Measurements from ENCODE around the gene DCDC2B.
A peak's percentile ranks its signal among the peaks of the same experiment; 100 is the strongest.

Gene DCDC2B

DNA sequence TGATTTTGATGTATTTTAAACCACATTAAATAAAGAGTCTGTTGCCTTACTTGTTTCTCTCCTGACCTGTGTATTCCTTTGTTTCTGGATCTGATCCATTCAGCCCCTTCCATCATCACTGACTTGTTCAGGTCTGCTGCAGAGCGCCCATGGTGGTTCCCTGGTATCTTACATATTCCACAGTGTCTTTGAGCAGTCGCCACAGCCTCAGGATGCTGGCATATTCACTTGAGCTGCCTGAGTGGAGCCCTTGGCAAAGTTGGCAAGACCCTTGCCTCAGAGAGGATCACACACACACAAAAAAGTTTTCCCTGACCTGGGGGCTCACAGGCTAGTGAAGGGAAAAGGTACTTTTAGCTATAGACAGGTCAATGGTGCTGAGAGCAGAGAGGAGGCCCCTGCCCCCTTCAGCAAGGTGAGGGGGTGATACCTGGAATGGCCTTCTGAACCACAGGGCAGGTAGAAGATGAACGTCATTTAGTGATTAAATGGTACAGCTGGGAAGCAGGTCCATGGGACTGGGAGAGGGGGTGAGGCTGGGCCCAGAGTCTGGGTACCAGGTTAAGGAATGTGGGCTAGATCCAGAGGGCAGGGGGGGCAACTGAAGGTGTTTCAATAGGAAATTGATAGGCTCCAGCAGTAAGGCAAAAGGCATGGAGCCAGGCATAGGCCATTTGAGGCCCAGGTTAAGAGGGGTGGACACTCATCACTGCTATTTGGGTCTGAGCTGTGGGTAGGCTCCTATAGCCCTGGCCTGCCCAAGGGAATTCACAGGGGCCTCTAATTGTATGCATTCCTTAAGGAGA is 10.4 kb upstream of the DCDC2B start:
- ATAC-seq: no peak
- TF ChIP-seq ZNF70 (CRISPR knock-in tag; IDR thresholded peaks at IDR 0.05) (no peak), PPARA (CRISPR knock-in tag; IDR thresholded peaks at IDR 0.05; ENCODE audit: borderline replicate concordance) (no peak), ZC3H10 (CRISPR knock-in tag; IDR thresholded peaks at IDR 0.05) (no peak), CSDC2 (CRISPR knock-in tag; IDR thresholded peaks at IDR 0.05) (no peak), ESRRG (CRISPR knock-in tag; IDR thresholded peaks at IDR 0.05) (no peak), TOX (CRISPR knock-in tag; IDR thresholded peaks at IDR 0.05; ENCODE audit: borderline replicate concordance) (no peak), ARNTL (CRISPR knock-in tag; IDR thresholded peaks at IDR 0.05; ENCODE audit: borderline replicate concordance, low read depth) (no peak), ZFP30 (CRISPR knock-in tag; IDR thresholded peaks at IDR 0.05) (no peak), POU6F1 (CRISPR knock-in tag; IDR thresholded peaks at IDR 0.05; ENCODE audit: borderline replicate concordance, low read depth) (no peak), RARB (CRISPR knock-in tag; IDR thresholded peaks at IDR 0.05) (no peak), ZNF8 (CRISPR knock-in tag; IDR thresholded peaks at IDR 0.05) (no peak), SNAI2 (CRISPR knock-in tag; IDR thresholded peaks at IDR 0.05) (no peak), ZNF565 (CRISPR knock-in tag; conservative IDR thresholded peaks at IDR 0.05; ENCODE audit: low read depth) (no peak), ZFP3 (CRISPR knock-in tag; IDR thresholded peaks at IDR 0.05) (no peak)
- TF ChIP-seq, protein P1, sequence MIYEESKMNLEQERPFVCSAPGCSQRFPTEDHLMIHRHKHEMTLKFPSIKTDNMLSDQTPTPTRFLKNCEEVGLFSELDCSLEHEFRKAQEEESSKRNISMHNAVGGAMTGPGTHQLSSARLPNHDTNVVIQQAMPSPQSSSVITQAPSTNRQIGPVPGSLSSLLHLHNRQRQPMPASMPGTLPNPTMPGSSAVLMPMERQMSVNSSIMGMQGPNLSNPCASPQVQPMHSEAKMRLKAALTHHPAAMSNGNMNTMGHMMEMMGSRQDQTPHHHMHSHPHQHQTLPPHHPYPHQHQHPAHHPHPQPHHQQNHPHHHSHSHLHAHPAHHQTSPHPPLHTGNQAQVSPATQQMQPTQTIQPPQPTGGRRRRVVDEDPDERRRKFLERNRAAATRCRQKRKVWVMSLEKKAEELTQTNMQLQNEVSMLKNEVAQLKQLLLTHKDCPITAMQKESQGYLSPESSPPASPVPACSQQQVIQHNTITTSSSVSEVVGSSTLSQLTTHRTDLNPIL (CRISPR knock-in tag; IDR thresholded peaks at IDR 0.05; ENCODE audit: low read depth): no peak

GRCh38 chr1:32199043-32199716 is 9.7 kb upstream of the DCDC2B start:
- TF ChIP-seq POU6F1 (CRISPR knock-in tag; IDR thresholded peaks at IDR 0.05; ENCODE audit: borderline replicate concordance, low read depth) (no peak), ISL1 (CRISPR knock-in tag; IDR thresholded peaks at IDR 0.05) (no peak), ZC3H10 (CRISPR knock-in tag; IDR thresholded peaks at IDR 0.05) (no peak)
- no peak for ATAC-seq

- TF ChIP-seq ISL1 (CRISPR knock-in tag; IDR thresholded peaks at IDR 0.05): no peak
- no peak for TF ChIP-seq OSR1 (CRISPR knock-in tag; IDR thresholded peaks at IDR 0.05)
- TF ChIP-seq RARB (CRISPR knock-in tag; IDR thresholded peaks at IDR 0.05): no peak
- TF ChIP-seq ZNF8 (CRISPR knock-in tag; IDR thresholded peaks at IDR 0.05): no peak
- TF ChIP-seq, protein P2, sequence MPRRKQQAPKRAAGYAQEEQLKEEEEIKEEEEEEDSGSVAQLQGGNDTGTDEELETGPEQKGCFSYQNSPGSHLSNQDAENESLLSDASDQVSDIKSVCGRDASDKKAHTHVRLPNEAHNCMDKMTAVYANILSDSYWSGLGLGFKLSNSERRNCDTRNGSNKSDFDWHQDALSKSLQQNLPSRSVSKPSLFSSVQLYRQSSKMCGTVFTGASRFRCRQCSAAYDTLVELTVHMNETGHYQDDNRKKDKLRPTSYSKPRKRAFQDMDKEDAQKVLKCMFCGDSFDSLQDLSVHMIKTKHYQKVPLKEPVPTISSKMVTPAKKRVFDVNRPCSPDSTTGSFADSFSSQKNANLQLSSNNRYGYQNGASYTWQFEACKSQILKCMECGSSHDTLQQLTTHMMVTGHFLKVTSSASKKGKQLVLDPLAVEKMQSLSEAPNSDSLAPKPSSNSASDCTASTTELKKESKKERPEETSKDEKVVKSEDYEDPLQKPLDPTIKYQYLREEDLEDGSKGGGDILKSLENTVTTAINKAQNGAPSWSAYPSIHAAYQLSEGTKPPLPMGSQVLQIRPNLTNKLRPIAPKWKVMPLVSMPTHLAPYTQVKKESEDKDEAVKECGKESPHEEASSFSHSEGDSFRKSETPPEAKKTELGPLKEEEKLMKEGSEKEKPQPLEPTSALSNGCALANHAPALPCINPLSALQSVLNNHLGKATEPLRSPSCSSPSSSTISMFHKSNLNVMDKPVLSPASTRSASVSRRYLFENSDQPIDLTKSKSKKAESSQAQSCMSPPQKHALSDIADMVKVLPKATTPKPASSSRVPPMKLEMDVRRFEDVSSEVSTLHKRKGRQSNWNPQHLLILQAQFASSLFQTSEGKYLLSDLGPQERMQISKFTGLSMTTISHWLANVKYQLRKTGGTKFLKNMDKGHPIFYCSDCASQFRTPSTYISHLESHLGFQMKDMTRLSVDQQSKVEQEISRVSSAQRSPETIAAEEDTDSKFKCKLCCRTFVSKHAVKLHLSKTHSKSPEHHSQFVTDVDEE (CRISPR knock-in tag; IDR thresholded peaks at IDR 0.05): no peak
- TF ChIP-seq, protein P3, sequence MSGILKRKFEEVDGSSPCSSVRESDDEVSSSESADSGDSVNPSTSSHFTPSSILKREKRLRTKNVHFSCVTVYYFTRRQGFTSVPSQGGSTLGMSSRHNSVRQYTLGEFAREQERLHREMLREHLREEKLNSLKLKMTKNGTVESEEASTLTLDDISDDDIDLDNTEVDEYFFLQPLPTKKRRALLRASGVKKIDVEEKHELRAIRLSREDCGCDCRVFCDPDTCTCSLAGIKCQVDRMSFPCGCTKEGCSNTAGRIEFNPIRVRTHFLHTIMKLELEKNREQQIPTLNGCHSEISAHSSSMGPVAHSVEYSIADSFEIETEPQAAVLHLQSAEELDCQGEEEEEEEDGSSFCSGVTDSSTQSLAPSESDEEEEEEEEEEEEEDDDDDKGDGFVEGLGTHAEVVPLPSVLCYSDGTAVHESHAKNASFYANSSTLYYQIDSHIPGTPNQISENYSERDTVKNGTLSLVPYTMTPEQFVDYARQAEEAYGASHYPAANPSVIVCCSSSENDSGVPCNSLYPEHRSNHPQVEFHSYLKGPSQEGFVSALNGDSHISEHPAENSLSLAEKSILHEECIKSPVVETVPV (CRISPR knock-in tag; IDR thresholded peaks at IDR 0.05): no peak
- TF ChIP-seq PPARA (CRISPR knock-in tag; IDR thresholded peaks at IDR 0.05; ENCODE audit: borderline replicate concordance): no peak
- ATAC-seq: peak; percentile 5
Observed at GRCh38 chr1:32199717-32200072, 9.2 kb upstream of the DCDC2B start.
